Measurements from ENCODE around the gene FXN.

DNA sequence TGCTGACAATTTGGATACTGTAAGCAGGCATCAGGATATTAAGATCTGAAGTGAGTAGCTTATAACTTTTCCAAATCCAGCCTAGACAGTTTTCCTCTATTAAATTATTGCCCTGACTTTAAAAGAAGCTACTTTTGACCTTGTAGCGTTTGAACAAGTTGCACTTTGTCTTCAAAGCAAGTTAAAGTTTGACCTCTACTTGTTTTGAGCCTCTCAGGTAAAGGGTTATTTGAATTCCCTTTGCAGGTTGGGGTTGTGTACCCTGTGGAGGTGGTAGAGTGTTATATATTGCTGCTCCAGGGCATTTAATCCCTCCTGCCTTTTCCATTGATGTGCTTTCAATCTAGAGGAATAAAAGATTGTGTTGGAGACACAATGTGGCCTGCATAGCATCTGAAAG, 30.1 kb downstream of the FXN start:
- TF ChIP-seq, protein P1, sequence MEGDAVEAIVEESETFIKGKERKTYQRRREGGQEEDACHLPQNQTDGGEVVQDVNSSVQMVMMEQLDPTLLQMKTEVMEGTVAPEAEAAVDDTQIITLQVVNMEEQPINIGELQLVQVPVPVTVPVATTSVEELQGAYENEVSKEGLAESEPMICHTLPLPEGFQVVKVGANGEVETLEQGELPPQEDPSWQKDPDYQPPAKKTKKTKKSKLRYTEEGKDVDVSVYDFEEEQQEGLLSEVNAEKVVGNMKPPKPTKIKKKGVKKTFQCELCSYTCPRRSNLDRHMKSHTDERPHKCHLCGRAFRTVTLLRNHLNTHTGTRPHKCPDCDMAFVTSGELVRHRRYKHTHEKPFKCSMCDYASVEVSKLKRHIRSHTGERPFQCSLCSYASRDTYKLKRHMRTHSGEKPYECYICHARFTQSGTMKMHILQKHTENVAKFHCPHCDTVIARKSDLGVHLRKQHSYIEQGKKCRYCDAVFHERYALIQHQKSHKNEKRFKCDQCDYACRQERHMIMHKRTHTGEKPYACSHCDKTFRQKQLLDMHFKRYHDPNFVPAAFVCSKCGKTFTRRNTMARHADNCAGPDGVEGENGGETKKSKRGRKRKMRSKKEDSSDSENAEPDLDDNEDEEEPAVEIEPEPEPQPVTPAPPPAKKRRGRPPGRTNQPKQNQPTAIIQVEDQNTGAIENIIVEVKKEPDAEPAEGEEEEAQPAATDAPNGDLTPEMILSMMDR (IDR thresholded peaks at IDR 0.05) = no peak
- TF ChIP-seq POLR2AphosphoS5 (IDR thresholded peaks at IDR 0.05) (no peak), POLR2A (IDR thresholded peaks at IDR 0.05) (no peak), EP300 (IDR thresholded peaks at IDR 0.05) (no peak)
